ENCODE measurements around the gene ARHGEF37. TPM values are rescaled to one million over a fixed set of nuclear protein-coding genes. Genes with fewer than 3 reads are reported as not detected.
A peak's percentile ranks its signal among the peaks of the same experiment; 100 is the strongest.

The ARHGEF37 gene
- total and polyA plus RNA-seq, 9 of the 15 experiments (the other 6 are each of a cell fraction or from before 2014, with no cell fraction given), result 0.01 to 0.27 (median 0.05) TPM

- TF ChIP-seq NR4A1 (CRISPR knock-in tag; IDR thresholded peaks at IDR 0.05) (no peak), NR4A1 (tag; IDR thresholded peaks at IDR 0.05) (no peak), MIER1 (IDR thresholded peaks at IDR 0.05; ENCODE audit: low read depth) (0 out of 2 replicates have a peak, but pooled peaks have one; percentile 18), SIN3A (IDR thresholded peaks at IDR 0.05; ENCODE audit: borderline replicate concordance in 2 of 2, control insufficient read depth in 1 of 2, low read depth in 2 of 2, low read length in 2 of 2) (no peak), NCOA1 (IDR thresholded peaks at IDR 0.05; ENCODE audit: low read depth) (peak; percentile 34; the same call in 1 of the 2 replicates), SMARCE1 (IDR thresholded peaks at IDR 0.05) (peak; percentile 57; the same call in 1 of the 2 replicates), DMBX1 (CRISPR knock-in tag; IDR thresholded peaks at IDR 0.05; ENCODE audit: borderline replicate concordance) (no peak), TAF7 (tag; IDR thresholded peaks at IDR 0.05) (no peak), HEY1 (CRISPR knock-in tag; IDR thresholded peaks at IDR 0.05; ENCODE audit: borderline replicate concordance) (0 out of 2 replicates have a peak, but pooled peaks have one; percentile 49), TAL1 (IDR thresholded peaks at IDR 0.05) (peak; percentile 86), MXD1 (CRISPR knock-in tag; IDR thresholded peaks at IDR 0.05; ENCODE audit: borderline replicate concordance, poor library complexity, severe bottlenecking) (no peak), ZNF407 (IDR thresholded peaks at IDR 0.05; ENCODE audit: low read depth) (no peak), EP300 (IDR thresholded peaks at IDR 0.05; ENCODE audit: low read length) (peak; percentile 60; the same call in 1 of the 2 replicates), ZNF75A (CRISPR knock-in tag; IDR thresholded peaks at IDR 0.05) (no peak), DDX20 (tag; IDR thresholded peaks at IDR 0.05; ENCODE audit: low read depth) (no peak), GTF2B (IDR thresholded peaks at IDR 0.05; ENCODE audit: extremely low read depth, insufficient read length) (no peak), SMARCA4 (IDR thresholded peaks at IDR 0.05) (peak; percentile 83), ZNF224 (CRISPR knock-in tag; IDR thresholded peaks at IDR 0.05) (no peak), USF2 (CRISPR knock-in tag; IDR thresholded peaks at IDR 0.05) (no peak)
Measured at GRCh38 chr5:149605998-149606724, 24.9 kb downstream of the ARHGEF37 start (continued).

Data from K562 (cell line).